NOMO-1 treated with DMSO at 0.1 percent for 48 hours (cell line): ENCODE data around the gene RANBP3.
A peak's percentile ranks its signal among the peaks of the same experiment; 100 is the strongest.
"Not testable (repeated sequence)": the region's sequence is repeated elsewhere in the genome, so short reads cannot be mapped to it uniquely, and the experiment has no call there.

ENCODE experiments used
- DNase-seq: peaks from one replicate; lab custom pipeline; 2025; ENCODE audit not compliant: unreplicated experiment; lab: John Stamatoyannopoulos, UW

RANBP3 gene

GRCh38 chr19:5890099-5890498 is 87.8 kb downstream of the RANBP3 start:
- DNase-seq, result no peak

- no peak for DNase-seq
These were observed 88.5 kb downstream of the RANBP3 start for GRCh38 chr19:5889288-5889971.

- DNase-seq, result peak; percentile 76
These were observed 93.7 kb downstream of the RANBP3 start for GRCh38 chr19:5884065-5884811.

GRCh38 chr19:5883157-5883873 is 94.6 kb downstream of the RANBP3 start:
- not testable (repeated sequence) for DNase-seq

GRCh38 chr19:5882421-5882968 is 95.4 kb downstream of the RANBP3 start:
- no peak for DNase-seq

GRCh38 chr19:5881543-5882299 is 96.2 kb downstream of the RANBP3 start:
- DNase-seq, result no peak

- DNase-seq, result no peak
These were observed 97.3 kb downstream of the RANBP3 start for GRCh38 chr19:5880604-5881078.

GRCh38 chr19:5880196-5880595 is 97.7 kb downstream of the RANBP3 start:
- DNase-seq, result no peak

GRCh38 chr19:5877882-5878281 is 100.1 kb downstream of the RANBP3 start:
- DNase-seq, result no peak

GRCh38 chr19:5877427-5877826 is 100.5 kb downstream of the RANBP3 start:
- DNase-seq, result no peak

GRCh38 chr19:5874496-5874895 is 103.4 kb downstream of the RANBP3 start:
- peak; percentile 68 for DNase-seq

- no peak for DNase-seq
These were observed 104.2 kb downstream of the RANBP3 start for GRCh38 chr19:5873617-5874199.

GRCh38 chr19:5870986-5871394 is 107.0 kb downstream of the RANBP3 start:
- no peak for DNase-seq

GRCh38 chr19:5867201-5868136 is 110.5 kb downstream of the RANBP3 start:
- no peak for DNase-seq
